Endodermal cell (in vitro differentiated cells): ENCODE data around the gene MRPS22. TPM values are rescaled to one million over a fixed set of nuclear protein-coding genes. Genes with fewer than 3 reads are reported as not detected.

Source experiments
- DNase-seq: peaks from one replicate; pipeline ENCODE4 v3.0.0-alpha.2; 2017
- H3K27ac ChIP-seq: 2 replicates; pipeline ENCODE4 v1.5.1; 2013; ENCODE audit warnings: mild to moderate bottlenecking, low read depth, low read length, moderate library complexity
- H3K27me3 ChIP-seq: 2 replicates; pipeline ENCODE4 v1.6.1; 2013; ENCODE audit warnings: mild to moderate bottlenecking, low read length, moderate library complexity; ENCODE audit not compliant: insufficient read depth, control insufficient read depth, poor library complexity, severe bottlenecking
- H3K36me3 ChIP-seq: 2 replicates; pipeline ENCODE4 v1.7.0; 2013; ENCODE audit warnings: mild to moderate bottlenecking, low read length, moderate library complexity; ENCODE audit not compliant: control insufficient read depth, insufficient read depth
- H3K4me1 ChIP-seq: one replicate; pipeline ENCODE4 v1.7.0; 2013; ENCODE audit warnings: low read length; ENCODE audit not compliant: control insufficient read depth, insufficient read depth
- H3K4me3 ChIP-seq: 2 replicates; pipeline ENCODE4 v1.5.1; 2013; ENCODE audit warnings: mild to moderate bottlenecking, low read length, moderate library complexity
- H3K9ac ChIP-seq: 2 replicates; pipeline ENCODE4 v1.6.1; 2013; ENCODE audit warnings: mild to moderate bottlenecking, low read length, moderate library complexity; ENCODE audit not compliant: poor library complexity, severe bottlenecking; ENCODE audit errors: extremely low read depth
- H3K9me3 ChIP-seq: 2 replicates; pipeline ENCODE4 v1.6.1; 2013; ENCODE audit warnings: mild to moderate bottlenecking, low read length, moderate library complexity; ENCODE audit not compliant: control insufficient read depth
- H3K27ac Mint-ChIP-seq: 2 replicates; pipeline ENCODE4 v1.8.0; 2020; ENCODE audit warnings: mixed read lengths
- H3K27me3 Mint-ChIP-seq: 2 replicates; pipeline ENCODE4 v1.8.0; 2021; ENCODE audit warnings: mild to moderate bottlenecking, mixed read lengths; ENCODE audit not compliant: insufficient read depth
- H3K36me3 Mint-ChIP-seq: 2 replicates; pipeline ENCODE4 v1.8.0; 2020; ENCODE audit warnings: low read depth, mixed read lengths
- H3K4me1 Mint-ChIP-seq: 2 replicates; pipeline ENCODE4 v1.8.0; 2020; ENCODE audit warnings: mixed read lengths
- H3K4me3 Mint-ChIP-seq: 2 replicates; pipeline ENCODE4 v1.8.0; 2020; ENCODE audit warnings: mild to moderate bottlenecking, moderate library complexity, mixed read lengths
- H3K9me3 Mint-ChIP-seq: 2 replicates; pipeline ENCODE4 v1.8.0; 2020; ENCODE audit warnings: mild to moderate bottlenecking, mixed read lengths
- WGBS, 2 experiments: methylation state at CpG; one replicate each; pipeline versions ENCODE4 v1.1.5 to v1.1.7; 2013; ENCODE audit warnings: missing lambda C conversion rate in 2 of 2, mixed read lengths in 1 of 2; ENCODE audit not compliant: insufficient coverage in 1 of 2, insufficient read length in 1 of 2; 5-methylcytosine and 5-hydroxymethylcytosine counted together
- total RNA-seq, 2 donors: library from RNA; stranded (reverse); fragmentation: NEBNext Ultra II Directional in 1 of 2; extraction: Animal tissue kit (Norgen Biotek cat#: 25700) in 1 of 2; gene quantifications; 2 replicates in 1 of 2; 3 replicates in 1 of 2; pipeline ENCODE4 v1.2.1, GENCODE V29; 2021
- TF ChIP-seq, protein P1 (sequence below): fragments of 200-600 bp; sonication (generic); conservative IDR thresholded peaks from 2 replicates; pipeline ENCODE4 v1.5.0; 2021; ENCODE audit warnings: antibody characterized with exemption, mild to moderate bottlenecking

Gene MRPS22
- total RNA-seq, 2 donors from 2014 or later = 34.8 to 38.7 TPM

DNA sequence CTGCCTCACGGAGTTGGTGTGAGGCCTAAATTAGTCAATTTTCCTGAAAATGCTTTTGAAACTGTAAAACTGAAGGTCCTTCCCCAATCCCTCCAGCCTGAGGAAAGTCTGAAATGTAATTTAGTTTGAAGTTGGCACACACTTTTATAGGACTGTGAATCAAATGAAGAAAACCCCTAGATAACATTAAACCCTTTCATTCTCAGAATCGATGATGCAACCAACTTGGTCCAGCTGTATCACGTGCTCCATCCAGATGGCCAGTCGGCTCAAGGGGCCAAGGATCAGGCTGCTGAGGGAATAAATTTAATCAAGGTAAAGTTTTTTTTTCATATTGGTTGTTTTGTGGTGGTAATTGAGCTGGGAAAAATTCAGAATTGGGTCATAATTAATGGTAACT is 11.7 kb downstream of the MRPS22 start:
- Mint-ChIP-seq H3K36me3 (peaks cover 66% of the 10 kb centered on the region), H3K4me3 (no peak overlapping the region), H3K27me3 (no peaks in the 10 kb centered on the region), H3K27ac (peak overlapping the region; percentile 61), H3K4me1 (peaks cover 15% of the 10 kb centered on the region), H3K9me3 (no peaks in the 10 kb centered on the region)
- no peak overlapping the region for H3K9ac ChIP-seq
- no peaks in the 10 kb centered on the region for H3K27me3 ChIP-seq
- H3K4me1 ChIP-seq = peaks cover 9% of the 10 kb centered on the region
- TF ChIP-seq, protein P1, sequence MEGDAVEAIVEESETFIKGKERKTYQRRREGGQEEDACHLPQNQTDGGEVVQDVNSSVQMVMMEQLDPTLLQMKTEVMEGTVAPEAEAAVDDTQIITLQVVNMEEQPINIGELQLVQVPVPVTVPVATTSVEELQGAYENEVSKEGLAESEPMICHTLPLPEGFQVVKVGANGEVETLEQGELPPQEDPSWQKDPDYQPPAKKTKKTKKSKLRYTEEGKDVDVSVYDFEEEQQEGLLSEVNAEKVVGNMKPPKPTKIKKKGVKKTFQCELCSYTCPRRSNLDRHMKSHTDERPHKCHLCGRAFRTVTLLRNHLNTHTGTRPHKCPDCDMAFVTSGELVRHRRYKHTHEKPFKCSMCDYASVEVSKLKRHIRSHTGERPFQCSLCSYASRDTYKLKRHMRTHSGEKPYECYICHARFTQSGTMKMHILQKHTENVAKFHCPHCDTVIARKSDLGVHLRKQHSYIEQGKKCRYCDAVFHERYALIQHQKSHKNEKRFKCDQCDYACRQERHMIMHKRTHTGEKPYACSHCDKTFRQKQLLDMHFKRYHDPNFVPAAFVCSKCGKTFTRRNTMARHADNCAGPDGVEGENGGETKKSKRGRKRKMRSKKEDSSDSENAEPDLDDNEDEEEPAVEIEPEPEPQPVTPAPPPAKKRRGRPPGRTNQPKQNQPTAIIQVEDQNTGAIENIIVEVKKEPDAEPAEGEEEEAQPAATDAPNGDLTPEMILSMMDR = no peak
- H3K36me3 ChIP-seq = peaks cover 94% of the 10 kb centered on the region
- H3K9me3 ChIP-seq = no peaks in the 10 kb centered on the region
- DNase-seq = no peak
- no peak overlapping the region for H3K4me3 ChIP-seq
- 95% methylated on average over 4 of the region's 4 CpGs; no CpG with 5 or more reads in 1 of the 2 experiments for WGBS, 2 experiments
- no peak overlapping the region for H3K27ac ChIP-seq

DNA sequence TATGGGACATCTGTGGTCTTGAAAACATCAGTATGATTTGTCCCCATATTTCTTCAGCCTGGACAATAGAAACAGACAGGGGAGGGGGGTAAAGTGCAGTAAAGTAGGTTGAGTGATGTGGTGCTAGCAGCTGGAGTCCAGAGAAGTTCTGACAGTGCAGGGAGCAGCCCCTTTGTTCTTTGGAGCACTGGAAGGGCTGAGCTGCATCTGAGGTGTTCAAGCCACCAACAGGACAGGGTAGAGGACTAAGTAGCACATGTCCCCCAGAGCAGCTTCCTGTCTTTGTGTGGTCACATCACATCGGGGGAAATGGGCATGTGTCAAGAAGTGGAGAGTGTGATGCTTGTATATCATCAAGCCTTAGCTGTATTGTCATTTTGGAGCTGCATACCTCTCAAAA is 12.1 kb downstream of the MRPS22 start:
- Mint-ChIP-seq H3K4me3 (no peak overlapping the region), H3K27ac (peak overlapping the region; percentile 65), H3K27me3 (no peaks in the 10 kb centered on the region), H3K9me3 (no peaks in the 10 kb centered on the region), H3K36me3 (peaks cover 67% of the 10 kb centered on the region), H3K4me1 (peaks cover 15% of the 10 kb centered on the region)
- TF ChIP-seq, protein P1 = no peak
- Histone ChIP-seq H3K27ac (no peak overlapping the region), H3K4me1 (peaks cover 9% of the 10 kb centered on the region), H3K4me3 (no peak overlapping the region), H3K9me3 (no peaks in the 10 kb centered on the region), H3K9ac (no peak overlapping the region), H3K27me3 (no peaks in the 10 kb centered on the region), H3K36me3 (peaks cover 94% of the 10 kb centered on the region)
- DNase-seq = no peak
- 75 to 100% methylated on average over 1 of the region's 1 CpG for WGBS, 2 experiments

DNA sequence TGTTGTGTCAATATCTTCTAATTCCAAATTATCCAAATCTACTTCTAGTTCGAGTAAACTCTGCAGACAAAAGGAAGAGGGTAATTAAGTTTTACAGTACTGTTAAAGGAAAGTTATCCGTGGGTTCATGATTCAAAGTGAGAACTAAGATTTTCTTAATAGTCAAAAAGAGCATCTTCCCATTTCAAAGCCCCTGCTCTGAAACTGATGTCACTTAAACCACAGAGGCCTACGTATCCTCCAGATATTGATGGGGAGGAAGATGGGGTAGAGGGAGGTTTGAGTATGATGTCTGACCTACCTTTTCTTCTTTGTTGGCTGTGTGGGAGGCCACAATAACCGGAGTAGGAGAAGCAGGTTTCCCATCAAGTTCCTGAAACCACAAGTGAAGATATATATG is 14.1 kb downstream of the MRPS22 start:
- Mint-ChIP-seq H3K9me3 (no peaks in the 10 kb centered on the region), H3K27ac (no peak overlapping the region), H3K27me3 (no peaks in the 10 kb centered on the region), H3K36me3 (peaks cover 76% of the 10 kb centered on the region), H3K4me1 (peaks cover 15% of the 10 kb centered on the region), H3K4me3 (no peak overlapping the region)
- no peak overlapping the region for H3K4me3 ChIP-seq
- H3K9me3 ChIP-seq = no peaks in the 10 kb centered on the region
- no peak overlapping the region for H3K9ac ChIP-seq
- TF ChIP-seq, protein P1 = no peak
- no peak overlapping the region for H3K27ac ChIP-seq
- H3K36me3 ChIP-seq = peaks cover 95% of the 10 kb centered on the region
- H3K4me1 ChIP-seq = peaks cover 9% of the 10 kb centered on the region
- 89 to 96% methylated on average over 3 to 4 of the region's 4 CpGs for WGBS, 2 experiments
- H3K27me3 ChIP-seq = no peaks in the 10 kb centered on the region
- no peak for DNase-seq
